ENCODE measurements around the gene LPP. TPM values are rescaled to one million over a fixed set of nuclear protein-coding genes. Genes with fewer than 3 reads are reported as not detected.

Gene LPP
- total RNA-seq, 1 donor from 2014 or later = 560 TPM

GRCh38 chr3:188135271-188135670 is 18.7 kb upstream of the LPP start:
- DNase-seq (ENCODE audit: low spot score) = no peak

- no peak for DNase-seq (ENCODE audit: low spot score)
Observed at GRCh38 chr3:188137051-188137450, 16.9 kb upstream of the LPP start.

GRCh38 chr3:188139466-188139865 is 14.5 kb upstream of the LPP start:
- no peak for DNase-seq (ENCODE audit: low spot score)

- DNase-seq (ENCODE audit: low spot score) = no peak
Observed at GRCh38 chr3:188146219-188146618, 7.7 kb upstream of the LPP start.

GRCh38 chr3:188147782-188148181 is 6.2 kb upstream of the LPP start:
- no peak for DNase-seq (ENCODE audit: low spot score)

GRCh38 chr3:188148318-188148717 is 5.6 kb upstream of the LPP start:
- no peak for DNase-seq (ENCODE audit: low spot score)

GRCh38 chr3:188149587-188149986 is 4.4 kb upstream of the LPP start:
- no peak for DNase-seq (ENCODE audit: low spot score)

- no peak for DNase-seq (ENCODE audit: low spot score)
Observed at GRCh38 chr3:188150982-188151381, 3.0 kb upstream of the LPP start.

GRCh38 chr3:188151438-188151837 is 2.5 kb upstream of the LPP start:
- DNase-seq (ENCODE audit: low spot score) = no peak

- DNase-seq (ENCODE audit: low spot score) = peak; percentile 61
Observed at GRCh38 chr3:188152660-188153436, 1.1 kb upstream of the LPP start.

- peak; percentile 91 for DNase-seq (ENCODE audit: low spot score)
Observed at GRCh38 chr3:188153437-188154013, 432 bp upstream of the LPP start.

GRCh38 chr3:188154809-188155574 is 1.0 kb downstream of the LPP start:
- no peak for DNase-seq (ENCODE audit: low spot score)

GRCh38 chr3:188156056-188156455 is 2.1 kb downstream of the LPP start:
- no peak for DNase-seq (ENCODE audit: low spot score)

GRCh38 chr3:188157407-188157806 is 3.5 kb downstream of the LPP start:
- no peak for DNase-seq (ENCODE audit: low spot score)

- DNase-seq (ENCODE audit: low spot score) = no peak
Observed at GRCh38 chr3:188157971-188158370, 4.0 kb downstream of the LPP start.

GRCh38 chr3:188158731-188159310 is 4.9 kb downstream of the LPP start:
- no peak for DNase-seq (ENCODE audit: low spot score)

GRCh38 chr3:188160751-188161150 is 6.8 kb downstream of the LPP start:
- no peak for DNase-seq (ENCODE audit: low spot score)

GRCh38 chr3:188164248-188164687 is 10.3 kb downstream of the LPP start:
- peak; percentile 59 for DNase-seq (ENCODE audit: low spot score)

GRCh38 chr3:188165596-188165995 is 11.6 kb downstream of the LPP start:
- no peak for DNase-seq (ENCODE audit: low spot score)

- no peak for DNase-seq (ENCODE audit: low spot score)
Observed at GRCh38 chr3:188166441-188166840, 12.5 kb downstream of the LPP start.

- DNase-seq (ENCODE audit: low spot score) = no peak
Observed at GRCh38 chr3:188168186-188168585, 14.2 kb downstream of the LPP start.

GRCh38 chr3:188168648-188169047 is 14.7 kb downstream of the LPP start:
- DNase-seq (ENCODE audit: low spot score) = no peak

Data from ureter (tissue), 1 donor.